ENCODE data around the gene GTF2H2C.

DNA sequence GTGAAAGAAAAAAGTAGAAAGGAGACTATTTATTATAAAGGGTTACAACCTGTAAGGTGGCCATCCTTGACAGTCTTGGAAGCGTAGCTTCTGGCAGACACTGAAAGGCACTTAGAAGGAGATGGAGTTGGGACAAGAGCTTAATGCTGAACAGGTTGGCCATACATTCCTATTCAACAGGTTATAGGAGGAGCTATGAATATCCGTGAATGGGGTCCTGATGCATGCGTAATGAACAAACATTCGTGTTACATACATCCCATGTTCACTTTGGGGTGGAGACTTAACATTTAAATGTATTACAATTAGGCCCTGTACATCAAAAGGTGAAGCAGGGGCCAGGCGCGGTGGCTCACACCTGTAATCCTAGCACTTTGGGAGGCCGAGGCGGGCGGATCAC, 33.3 kb upstream of the GTF2H2C start:
- TF ChIP-seq, protein P1, sequence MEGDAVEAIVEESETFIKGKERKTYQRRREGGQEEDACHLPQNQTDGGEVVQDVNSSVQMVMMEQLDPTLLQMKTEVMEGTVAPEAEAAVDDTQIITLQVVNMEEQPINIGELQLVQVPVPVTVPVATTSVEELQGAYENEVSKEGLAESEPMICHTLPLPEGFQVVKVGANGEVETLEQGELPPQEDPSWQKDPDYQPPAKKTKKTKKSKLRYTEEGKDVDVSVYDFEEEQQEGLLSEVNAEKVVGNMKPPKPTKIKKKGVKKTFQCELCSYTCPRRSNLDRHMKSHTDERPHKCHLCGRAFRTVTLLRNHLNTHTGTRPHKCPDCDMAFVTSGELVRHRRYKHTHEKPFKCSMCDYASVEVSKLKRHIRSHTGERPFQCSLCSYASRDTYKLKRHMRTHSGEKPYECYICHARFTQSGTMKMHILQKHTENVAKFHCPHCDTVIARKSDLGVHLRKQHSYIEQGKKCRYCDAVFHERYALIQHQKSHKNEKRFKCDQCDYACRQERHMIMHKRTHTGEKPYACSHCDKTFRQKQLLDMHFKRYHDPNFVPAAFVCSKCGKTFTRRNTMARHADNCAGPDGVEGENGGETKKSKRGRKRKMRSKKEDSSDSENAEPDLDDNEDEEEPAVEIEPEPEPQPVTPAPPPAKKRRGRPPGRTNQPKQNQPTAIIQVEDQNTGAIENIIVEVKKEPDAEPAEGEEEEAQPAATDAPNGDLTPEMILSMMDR (conservative IDR thresholded peaks at IDR 0.05 in 1 of 2, IDR thresholded peaks at IDR 0.05 in 1 of 2; ENCODE audit: extremely low read depth in 1 of 2, insufficient read depth in 1 of 2, low read depth in 1 of 2, low read length in 2 of 2) = no peak
- no peak for TF ChIP-seq EZH2 (IDR thresholded peaks at IDR 0.05; ENCODE audit: borderline replicate concordance, low read length)

Data from mammary epithelial cell (primary cell).